ENCODE data around the gene CCDC70.

DNA sequence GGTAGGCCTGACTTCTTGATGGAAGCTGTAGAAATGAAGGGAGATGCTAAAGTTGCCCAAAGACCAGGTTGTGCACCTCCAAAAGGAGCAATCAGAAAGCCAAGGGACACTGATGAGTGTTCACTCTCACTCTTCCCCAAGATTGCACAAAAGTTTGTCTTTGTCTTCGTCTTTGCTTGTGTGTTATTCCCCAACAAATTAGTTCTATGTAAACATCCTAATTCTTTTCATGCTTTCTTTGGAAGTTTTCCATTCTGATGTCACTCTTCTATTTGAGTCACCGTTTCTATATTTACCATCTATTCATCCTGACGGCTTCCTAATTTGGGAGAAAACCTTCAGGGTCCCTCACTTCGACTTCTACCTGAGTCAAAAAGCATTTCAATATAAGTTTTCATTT, 13.1 kb upstream of the CCDC70 start:
- TF ChIP-seq, protein P1, sequence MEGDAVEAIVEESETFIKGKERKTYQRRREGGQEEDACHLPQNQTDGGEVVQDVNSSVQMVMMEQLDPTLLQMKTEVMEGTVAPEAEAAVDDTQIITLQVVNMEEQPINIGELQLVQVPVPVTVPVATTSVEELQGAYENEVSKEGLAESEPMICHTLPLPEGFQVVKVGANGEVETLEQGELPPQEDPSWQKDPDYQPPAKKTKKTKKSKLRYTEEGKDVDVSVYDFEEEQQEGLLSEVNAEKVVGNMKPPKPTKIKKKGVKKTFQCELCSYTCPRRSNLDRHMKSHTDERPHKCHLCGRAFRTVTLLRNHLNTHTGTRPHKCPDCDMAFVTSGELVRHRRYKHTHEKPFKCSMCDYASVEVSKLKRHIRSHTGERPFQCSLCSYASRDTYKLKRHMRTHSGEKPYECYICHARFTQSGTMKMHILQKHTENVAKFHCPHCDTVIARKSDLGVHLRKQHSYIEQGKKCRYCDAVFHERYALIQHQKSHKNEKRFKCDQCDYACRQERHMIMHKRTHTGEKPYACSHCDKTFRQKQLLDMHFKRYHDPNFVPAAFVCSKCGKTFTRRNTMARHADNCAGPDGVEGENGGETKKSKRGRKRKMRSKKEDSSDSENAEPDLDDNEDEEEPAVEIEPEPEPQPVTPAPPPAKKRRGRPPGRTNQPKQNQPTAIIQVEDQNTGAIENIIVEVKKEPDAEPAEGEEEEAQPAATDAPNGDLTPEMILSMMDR (conservative IDR thresholded peaks at IDR 0.05; ENCODE audit: low read depth, low read length), result no peak
- TF ChIP-seq EZH2 (IDR thresholded peaks at IDR 0.05; ENCODE audit: low read length, unreplicated experiment) (no peak), EZH2phosphoT487 (IDR thresholded peaks at IDR 0.05; ENCODE audit: borderline replicate concordance, low read length) (no peak)
